Ascending aorta (tissue), 2 donors: ENCODE measurements around the gene COPS7B. TPM values are rescaled to one million over a fixed set of nuclear protein-coding genes. Genes with fewer than 3 reads are reported as not detected.

ENCODE experiments used
- DNase-seq, 2 donors: peaks; one replicate each; pipeline ENCODE4 v3.0.0-alpha.2; 2019; ENCODE audit warnings: low spot score in 2 of 2
- H3K27ac ChIP-seq, 2 donors: fragments of 200-600 bp; sonication (generic); one replicate each; pipeline ENCODE4 v1.5.1; 2016 to 2017; ENCODE audit warnings: mild to moderate bottlenecking in 1 of 2
- H3K27me3 ChIP-seq: fragments of 200-600 bp; sonication (generic); one replicate; pipeline ENCODE4 v1.5.1; 2017
- H3K36me3 ChIP-seq, 2 donors: fragments of 200-600 bp; sonication (generic); one replicate each; pipeline ENCODE4 v1.5.1; 2016
- H3K4me1 ChIP-seq, 2 donors: fragments of 200-600 bp; sonication (generic); one replicate each; pipeline ENCODE4 v1.5.1; 2016 to 2017; ENCODE audit warnings: mild to moderate bottlenecking in 1 of 2
- H3K4me3 ChIP-seq, 2 donors: fragments of 200-600 bp; sonication (generic); one replicate each; pipeline ENCODE4 v1.5.1; 2016 to 2017; ENCODE audit warnings: mild to moderate bottlenecking in 1 of 2
- H3K9me3 ChIP-seq, 2 donors: fragments of 200-600 bp; sonication (generic); one replicate each; pipeline ENCODE4 v1.5.1; 2016
- CTCF ChIP-seq, 3 experiments: fragments of 200-600 bp in 2 of 3; fragments of 450-650 bp in 1 of 3; sonication (generic) in 2 of 3; IDR thresholded peaks; one replicate each; pipeline ENCODE4 v1.5.1; 2016 to 2019; ENCODE audit warnings: antibody characterized with exemption in 3 of 3, mild to moderate bottlenecking in 1 of 3, moderate library complexity in 1 of 3
- intact Hi-C: fragments of 100-400 bp; cut with DNase I; formaldehyde crosslinking; loops from one replicate; pipeline ENCODE4 v1.15.1; 2023
- total RNA-seq: library from RNA; depleted of rRNA; stranded (reverse); fragments of >200 nt; gene quantifications from one replicate; pipeline ENCODE4 v1.1.0, GENCODE V29; 2016

COPS7B gene
- total RNA-seq, 1 donor from 2014 or later, result 28.9 TPM

DNA sequence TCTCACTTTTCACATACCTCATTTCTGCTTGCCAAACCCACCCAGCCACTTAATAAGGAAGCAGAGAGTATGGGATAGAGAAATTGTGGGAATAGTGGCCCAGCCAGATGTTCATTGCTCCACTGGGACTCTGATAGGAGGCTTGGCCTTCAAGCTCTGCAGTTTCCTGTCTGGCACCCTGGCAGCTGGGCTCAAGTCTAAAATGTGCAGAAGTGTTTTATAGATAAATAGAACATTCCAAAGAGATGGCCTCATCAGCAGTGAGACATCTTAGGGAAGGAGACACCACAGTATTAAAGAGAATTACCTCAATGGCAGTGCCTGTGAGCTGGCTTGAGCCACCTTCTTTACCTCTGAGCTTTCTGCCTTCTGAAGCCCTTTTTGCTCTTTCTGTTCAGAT lies 24.7 kb downstream of the COPS7B start:
- intact Hi-C loops, result no loop called here
- Histone ChIP-seq H3K27me3 (no peaks in the 10 kb centered on the region), H3K9me3 (no peaks in the 10 kb centered on the region), H3K4me3 (no peak overlapping the region), H3K27ac (no peak overlapping the region), H3K36me3 (peaks cover 41 to 44% of the 10 kb centered on the region in 2 donors), H3K4me1 (no peaks in the 10 kb centered on the region)
- TF ChIP-seq CTCF (IDR thresholded peaks at IDR 0.05), result no peak
- DNase-seq, result no peak

DNA sequence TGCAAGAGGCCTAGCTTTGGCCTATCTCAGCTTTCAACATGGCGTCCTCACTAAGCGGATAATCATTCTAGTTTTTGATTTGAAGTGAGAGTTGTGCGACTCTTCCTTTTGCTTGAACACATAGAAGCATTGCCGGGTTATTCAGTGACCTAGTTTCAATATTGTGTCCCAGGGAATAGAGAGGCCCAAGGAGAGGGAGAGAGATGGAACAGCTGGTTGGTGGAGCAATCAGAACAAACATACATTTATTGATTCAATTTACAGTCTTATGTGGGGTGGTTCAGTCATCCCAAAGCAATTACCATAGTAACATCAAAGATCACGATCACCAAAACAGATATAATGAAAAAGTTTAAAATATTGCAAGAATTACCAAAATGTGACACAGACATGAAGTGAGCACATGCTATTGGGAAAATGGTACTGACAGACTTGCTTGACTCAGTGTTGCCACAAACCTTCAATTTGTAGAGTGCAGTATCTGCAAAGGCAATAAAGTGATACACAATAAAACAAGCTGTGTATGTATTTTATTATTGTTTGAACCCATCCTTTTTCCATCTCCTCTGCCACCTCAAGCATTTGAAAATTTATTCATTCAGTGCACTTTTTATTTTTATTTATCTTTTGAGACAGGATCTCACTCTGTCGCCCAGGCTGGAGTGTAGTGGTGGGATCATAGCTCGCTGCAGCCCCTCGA lies 30.2 kb downstream of the COPS7B start:
- DNase-seq, result no peak
- Histone ChIP-seq H3K27ac (no peak overlapping the region), H3K27me3 (no peaks in the 10 kb centered on the region), H3K4me3 (no peak overlapping the region), H3K4me1 (no peaks in the 10 kb centered on the region), H3K9me3 (no peaks in the 10 kb centered on the region), H3K36me3 (peaks cover 0 to 10% of the 10 kb centered on the region in 2 donors)
- intact Hi-C loops, result no loop called here
- no peak for TF ChIP-seq CTCF (IDR thresholded peaks at IDR 0.05)

- H3K4me1 ChIP-seq, result no peaks in the 10 kb centered on the region
- intact Hi-C loops, result no loop called here
Measured at GRCh38 chr2:231819447-231820042, 33.3 kb downstream of the COPS7B start.

GRCh38 chr2:231820786-231821303 lies 34.6 kb downstream of the COPS7B start:
- H3K27me3 ChIP-seq, result no peaks in the 10 kb centered on the region
- no peak for TF ChIP-seq CTCF (IDR thresholded peaks at IDR 0.05)
- no peak overlapping the region for H3K4me3 ChIP-seq
- H3K4me1 ChIP-seq, result no peaks in the 10 kb centered on the region
- DNase-seq, result no peak
- H3K36me3 ChIP-seq, result no peaks in the 10 kb centered on the region
- H3K27ac ChIP-seq, result no peak overlapping the region
- intact Hi-C loops, result no loop called here
- H3K9me3 ChIP-seq, result no peaks in the 10 kb centered on the region

More at GRCh38 chr2:231819447-231820042, 33.3 kb downstream of the COPS7B start:
- Histone ChIP-seq H3K36me3 (no peaks in the 10 kb centered on the region), H3K27ac (no peak overlapping the region), H3K4me3 (no peak overlapping the region), H3K9me3 (no peaks in the 10 kb centered on the region), H3K27me3 (no peaks in the 10 kb centered on the region)
- DNase-seq, result no peak
- TF ChIP-seq CTCF (IDR thresholded peaks at IDR 0.05), result no peak

DNA sequence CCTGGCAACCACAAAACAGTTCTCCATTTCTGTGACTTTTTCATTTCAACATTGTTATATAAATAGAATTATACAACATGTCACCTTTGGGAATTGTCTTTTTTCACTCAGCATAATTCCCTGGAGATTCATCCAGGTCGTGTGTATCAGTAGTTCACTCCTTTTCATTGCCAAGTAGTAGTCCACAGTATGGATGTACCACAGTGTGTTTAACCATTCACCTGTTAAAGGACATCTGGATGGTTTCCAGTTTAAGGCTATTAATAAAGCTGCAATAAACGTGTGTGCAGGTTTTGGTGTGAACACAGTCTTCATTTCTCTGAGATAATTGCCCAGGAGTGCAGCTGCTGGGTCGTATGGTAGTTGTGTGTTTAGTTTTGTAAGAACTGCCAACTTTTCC lies 35.7 kb downstream of the COPS7B start:
- H3K27me3 ChIP-seq, result no peaks in the 10 kb centered on the region
- DNase-seq, result no peak
- no peaks in the 10 kb centered on the region for H3K36me3 ChIP-seq
- no peaks in the 10 kb centered on the region for H3K9me3 ChIP-seq
- H3K4me3 ChIP-seq, result no peak overlapping the region
- no peak overlapping the region for H3K27ac ChIP-seq
- no peaks in the 10 kb centered on the region for H3K4me1 ChIP-seq
- no peak for TF ChIP-seq CTCF (IDR thresholded peaks at IDR 0.05)
- intact Hi-C loops, result no loop called here
